Prostate gland (tissue), 2 donors: Measurements from ENCODE around the gene ART1.

Source experiments
- CTCF ChIP-seq, 4 experiments: fragments of 200-600 bp in 2 of 4; fragments of 450-650 bp in 2 of 4; sonication (generic) in 2 of 4; IDR thresholded peaks; 1 replicate in 3 of 4; 2 replicates in 1 of 4; pipeline ENCODE4 v1.5.1; 2016 to 2019; ENCODE audit warnings: antibody characterized with exemption in 4 of 4, mild to moderate bottlenecking in 2 of 4, moderate library complexity in 2 of 4
- POLR2A ChIP-seq: fragments of 450-650 bp; IDR thresholded peaks from one replicate; pipeline ENCODE4 v1.6.1; 2016; ENCODE audit warnings: antibody characterized with exemption, mild to moderate bottlenecking

DNA sequence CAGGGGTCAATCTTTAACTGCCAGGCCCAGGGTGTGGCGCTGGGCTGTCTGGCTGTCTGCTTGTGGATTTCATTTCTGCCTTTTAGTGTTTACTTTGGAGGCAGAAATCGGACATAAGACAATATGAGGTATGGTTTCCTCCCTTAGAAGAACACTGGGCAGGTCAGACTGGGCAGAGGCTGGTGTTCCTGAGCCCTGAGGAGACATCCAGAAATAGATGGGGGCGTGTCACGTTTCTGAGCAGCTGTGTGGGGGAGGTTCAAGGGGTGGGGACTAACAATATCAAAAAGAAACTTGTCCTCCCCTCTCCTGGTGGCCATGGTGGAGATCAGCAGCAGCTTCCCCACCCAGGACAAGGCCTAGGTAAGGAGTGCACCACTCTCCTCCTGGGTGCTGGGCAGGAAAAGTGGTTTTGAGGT, at the start of gene ART1:
- TF ChIP-seq POLR2A (no peak), CTCF (IDR thresholded peaks at IDR 0.05) (no peak)
